EH (cell line): ENCODE results near the gene C12orf60.
A peak's percentile ranks its signal among the peaks of the same experiment; 100 is the strongest.
"Not testable (repeated sequence)": the region's sequence is repeated elsewhere in the genome, so short reads cannot be mapped to it uniquely, and the experiment has no call there.

ENCODE experiments used
- DNase-seq: peaks from one replicate; pipeline ENCODE4 v3.0.0-alpha.2; 2015; ENCODE audit warnings: low read depth

The C12orf60 gene

DNA sequence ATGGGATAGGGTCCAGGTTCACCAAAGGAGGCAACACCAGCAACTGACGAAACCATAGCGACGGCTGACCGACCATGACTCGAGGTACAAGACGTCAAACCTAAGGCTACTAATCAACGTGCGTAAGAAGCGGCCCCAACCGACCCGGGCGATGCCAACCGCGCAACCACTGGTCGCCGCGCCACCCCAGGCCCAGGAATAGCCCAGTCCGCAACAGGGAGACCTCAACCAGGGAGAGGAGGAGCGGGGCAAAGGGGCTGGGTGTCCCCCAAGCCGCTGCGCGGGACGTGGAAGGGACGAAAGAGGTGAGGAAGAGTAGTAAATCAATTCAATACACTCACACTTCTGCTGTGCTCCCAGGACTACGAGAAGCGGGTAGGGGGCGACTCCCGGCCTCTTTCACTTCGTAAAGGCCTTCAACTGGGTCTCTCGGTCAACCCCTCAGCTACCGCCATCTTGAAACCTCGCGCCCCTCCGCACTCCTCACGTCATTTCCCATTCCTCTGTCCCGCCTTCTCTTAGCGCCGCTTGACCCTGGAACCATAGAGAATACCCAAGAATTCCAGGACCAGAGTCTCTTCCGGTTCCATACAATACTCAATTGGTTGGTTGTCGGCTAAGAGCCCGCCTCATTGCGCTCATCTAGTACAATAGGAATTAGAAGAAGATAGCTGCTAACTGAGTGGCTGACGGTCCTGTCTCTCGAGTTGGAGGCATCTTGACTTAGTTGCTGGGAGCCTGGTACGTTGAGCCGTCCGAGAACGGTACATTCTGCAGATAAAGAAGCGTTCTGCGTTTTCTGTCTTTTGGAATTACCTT, at the start of gene C12orf60, which contains the start of gene WBP11:
C12orf60 (plus strand) TSS at position 660 of the 819 bp plus-strand sequence. CDS start 19,266 bp downstream, outside the sequence.
WBP11 (minus strand) TSS at position 468 of the 819 bp plus-strand sequence. CDS start 2,095 bp downstream, outside the sequence.
- DNase-seq, result peak; percentile 100

DNA sequence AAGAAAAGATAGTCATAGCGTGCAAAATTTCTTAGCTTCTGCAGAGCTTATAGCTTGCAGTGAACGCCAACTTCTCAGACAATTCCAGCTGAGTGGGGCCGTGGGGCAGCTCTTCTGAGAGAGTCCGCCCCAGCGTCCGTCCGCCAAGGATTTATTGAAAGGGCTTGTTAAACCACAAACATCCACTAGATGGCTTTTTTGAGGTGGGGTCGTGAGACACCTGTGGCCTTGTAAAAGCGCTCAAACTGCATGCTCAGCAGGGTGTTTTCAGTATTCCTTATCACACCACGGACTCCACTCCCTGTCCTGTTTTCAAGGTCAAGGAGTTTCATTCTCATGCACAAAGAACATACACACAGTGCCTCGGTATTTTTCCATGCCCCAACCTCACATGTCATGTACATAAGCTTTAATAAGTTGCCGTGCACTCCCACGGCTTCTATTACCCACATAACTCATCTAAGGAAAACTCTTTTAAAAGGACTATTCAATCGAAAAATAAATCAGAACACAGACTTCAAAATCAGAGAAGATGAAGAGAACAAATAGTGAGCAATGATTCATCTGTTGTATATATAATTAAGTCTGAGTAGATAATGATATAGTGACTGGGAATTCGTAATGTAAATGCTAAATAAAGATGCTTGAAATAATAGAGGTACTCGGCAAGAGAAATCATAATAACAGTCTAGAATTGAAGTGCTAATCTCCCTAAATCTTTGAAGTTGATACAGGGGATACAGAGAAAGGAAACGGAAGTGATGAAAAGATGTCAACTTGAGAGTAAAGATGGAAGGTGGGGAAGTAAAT, 46.9 kb upstream of the C12orf60 start:
- DNase-seq, result peak; percentile 12

GRCh38 chr12:14759711-14760280, 43.7 kb upstream of the C12orf60 start:
- DNase-seq, result not testable (repeated sequence)

DNA sequence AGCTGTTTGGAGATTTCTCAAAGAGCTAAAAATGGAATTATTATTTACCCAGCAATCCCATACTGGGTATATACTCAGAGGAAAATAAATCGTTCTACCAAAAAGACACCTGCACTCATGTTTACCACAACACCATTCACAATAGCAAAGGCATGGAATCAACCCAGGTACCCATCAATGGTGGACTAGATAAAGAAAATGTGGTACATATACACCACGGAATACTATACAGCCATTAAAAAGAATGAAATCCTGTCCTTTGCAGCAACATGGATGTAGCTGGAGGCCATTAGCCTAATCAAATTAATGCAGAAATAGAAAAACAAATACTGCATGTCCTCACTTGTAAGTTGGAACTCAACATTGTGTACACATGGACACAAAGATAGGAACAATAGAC, 38.1 kb upstream of the C12orf60 start:
- no peak for DNase-seq

GRCh38 chr12:14766020-14766419, 37.5 kb upstream of the C12orf60 start:
- not testable (repeated sequence) for DNase-seq

GRCh38 chr12:14766649-14767215, 36.7 kb upstream of the C12orf60 start:
- no peak for DNase-seq

GRCh38 chr12:14767617-14768016, 35.9 kb upstream of the C12orf60 start:
- DNase-seq, result no peak

DNA sequence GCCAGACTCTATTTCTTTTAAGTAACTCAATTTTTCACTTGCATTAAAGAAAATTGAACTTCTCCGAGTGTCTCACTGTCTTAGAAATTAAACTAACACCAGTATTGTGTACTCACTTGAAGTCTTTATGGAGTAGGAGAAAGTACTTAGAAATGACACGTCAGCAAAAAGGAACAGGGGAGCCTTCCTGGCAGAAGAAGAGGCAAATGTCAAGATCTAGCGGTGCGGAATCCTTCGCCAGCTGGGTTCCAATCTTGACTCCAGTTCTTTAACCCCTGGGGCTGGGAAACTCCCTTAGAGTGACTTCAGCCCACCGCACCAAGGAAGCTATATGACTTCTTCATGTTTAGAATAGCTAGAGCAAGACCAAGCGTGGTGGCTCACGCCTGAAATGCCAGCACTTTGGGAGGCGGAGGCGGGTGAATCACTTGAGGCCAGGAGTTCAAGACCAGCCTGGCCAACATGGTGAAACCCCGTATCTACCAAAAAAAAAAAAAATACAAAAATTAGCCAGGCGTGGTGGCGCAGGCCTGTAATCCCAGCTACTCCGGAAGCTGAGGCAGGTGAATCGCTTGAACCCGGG, 34.6 kb upstream of the C12orf60 start:
- peak; percentile 26 for DNase-seq

DNA sequence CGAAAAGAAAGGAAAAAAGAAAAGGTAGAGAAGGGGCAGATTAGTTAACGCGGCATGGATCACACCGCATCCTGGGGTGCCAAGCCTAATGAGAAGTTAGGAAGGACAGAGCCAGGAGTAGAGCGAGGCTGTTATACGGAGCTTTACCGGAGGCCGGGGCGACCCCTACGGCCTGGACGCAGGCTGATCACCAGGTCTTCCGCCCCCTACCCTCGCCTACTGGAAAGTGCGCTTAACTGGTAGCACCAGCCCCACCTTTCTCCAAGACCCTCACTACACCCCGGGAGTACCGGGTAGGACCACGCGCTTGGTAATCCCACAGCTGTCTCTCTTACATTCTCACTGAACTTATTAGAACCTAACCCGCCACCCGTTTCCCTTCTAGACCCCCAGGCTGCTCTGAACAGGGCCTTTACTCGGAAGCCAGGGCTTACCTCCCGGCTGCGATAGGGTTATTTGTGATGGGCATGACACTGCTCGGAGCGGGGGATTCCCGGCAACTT, 34.0 kb upstream of the C12orf60 start:
- DNase-seq, result peak; percentile 20

GRCh38 chr12:14769969-14770495, 33.4 kb upstream of the C12orf60 start:
- peak; percentile 74 for DNase-seq

GRCh38 chr12:14770496-14771461, 32.7 kb upstream of the C12orf60 start:
- DNase-seq, result peak; percentile 93

DNA sequence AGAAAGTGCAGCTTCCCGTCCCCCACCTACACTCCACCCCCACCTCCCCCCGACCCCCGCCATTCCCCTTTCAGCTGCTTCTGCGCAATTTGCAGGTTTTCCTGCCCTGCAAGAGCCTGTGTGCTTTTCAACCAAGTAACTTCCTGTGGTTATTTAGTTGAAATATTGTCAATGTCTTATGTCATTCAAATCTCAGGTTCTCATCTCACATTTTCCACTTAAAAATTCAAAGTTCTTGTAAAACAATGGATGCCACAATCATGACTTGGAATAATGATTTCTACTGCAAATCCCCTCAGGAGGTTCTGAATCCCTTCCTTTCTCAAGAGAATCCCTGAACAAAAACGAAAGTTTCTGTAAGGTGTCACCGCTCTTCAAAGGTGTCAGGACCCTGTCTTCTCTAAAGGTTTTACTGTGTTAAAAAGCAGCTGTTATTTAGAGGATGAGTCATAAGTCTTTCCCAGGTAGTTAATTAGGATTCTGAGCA, 31.8 kb upstream of the C12orf60 start:
- DNase-seq, result no peak

- no peak for DNase-seq
Observed at GRCh38 chr12:14772946-14773345, 30.5 kb upstream of the C12orf60 start.

DNA sequence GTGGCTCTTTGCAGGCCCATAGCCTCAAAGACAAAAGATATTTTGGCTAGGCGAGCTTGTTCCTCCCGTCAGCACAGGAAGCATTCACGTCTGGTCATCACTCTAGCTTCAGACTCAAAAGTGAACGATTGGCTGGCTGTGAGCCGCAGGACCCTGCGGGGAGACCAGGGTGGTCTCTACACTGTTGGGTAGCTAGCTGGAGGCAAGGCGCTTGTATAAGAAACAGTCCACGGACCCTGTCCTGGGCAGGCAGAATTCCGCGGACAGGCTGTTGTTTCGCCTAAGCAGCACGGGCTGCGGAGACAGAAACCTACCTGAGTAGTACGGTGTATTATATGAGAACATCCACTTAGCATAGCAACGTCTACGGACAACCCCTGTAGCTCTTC, 29.8 kb upstream of the C12orf60 start:
- DNase-seq, result no peak

DNA sequence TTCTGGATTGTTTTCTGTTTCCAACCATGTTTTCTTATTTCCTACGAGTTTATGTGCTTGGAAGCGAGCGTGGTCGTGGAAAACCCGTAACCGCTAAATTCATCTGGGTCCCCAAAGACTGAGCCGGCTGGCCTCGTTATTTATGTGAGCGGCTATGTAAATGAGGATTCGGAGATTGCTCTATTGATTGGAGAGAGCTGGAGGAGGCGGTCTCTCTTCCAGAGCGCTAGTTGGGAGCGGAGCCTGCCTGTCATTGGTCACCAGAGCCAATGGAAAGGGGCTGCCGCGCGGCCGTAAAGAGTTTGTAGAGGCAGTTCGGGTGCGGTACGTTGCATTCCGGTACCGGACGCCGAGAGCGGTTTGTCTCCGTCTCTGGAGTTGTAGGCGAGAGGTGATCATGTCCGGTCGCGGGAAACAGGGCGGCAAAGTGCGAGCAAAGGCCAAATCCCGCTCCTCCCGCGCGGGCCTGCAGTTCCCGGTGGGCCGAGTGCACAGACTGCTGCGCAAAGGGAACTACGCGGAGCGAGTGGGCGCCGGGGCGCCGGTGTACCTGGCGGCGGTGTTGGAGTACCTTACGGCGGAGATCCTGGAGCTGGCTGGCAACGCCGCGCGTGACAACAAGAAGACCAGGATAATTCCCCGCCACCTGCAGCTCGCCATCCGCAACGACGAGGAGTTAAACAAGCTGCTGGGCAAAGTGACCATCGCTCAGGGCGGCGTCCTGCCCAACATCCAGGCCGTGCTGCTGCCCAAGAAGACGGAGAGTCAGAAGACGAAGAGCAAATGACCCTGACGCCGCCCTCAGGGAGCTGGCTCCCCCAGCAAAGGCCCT, 29.2 kb upstream of the C12orf60 start:
- peak; percentile 96 for DNase-seq

DNA sequence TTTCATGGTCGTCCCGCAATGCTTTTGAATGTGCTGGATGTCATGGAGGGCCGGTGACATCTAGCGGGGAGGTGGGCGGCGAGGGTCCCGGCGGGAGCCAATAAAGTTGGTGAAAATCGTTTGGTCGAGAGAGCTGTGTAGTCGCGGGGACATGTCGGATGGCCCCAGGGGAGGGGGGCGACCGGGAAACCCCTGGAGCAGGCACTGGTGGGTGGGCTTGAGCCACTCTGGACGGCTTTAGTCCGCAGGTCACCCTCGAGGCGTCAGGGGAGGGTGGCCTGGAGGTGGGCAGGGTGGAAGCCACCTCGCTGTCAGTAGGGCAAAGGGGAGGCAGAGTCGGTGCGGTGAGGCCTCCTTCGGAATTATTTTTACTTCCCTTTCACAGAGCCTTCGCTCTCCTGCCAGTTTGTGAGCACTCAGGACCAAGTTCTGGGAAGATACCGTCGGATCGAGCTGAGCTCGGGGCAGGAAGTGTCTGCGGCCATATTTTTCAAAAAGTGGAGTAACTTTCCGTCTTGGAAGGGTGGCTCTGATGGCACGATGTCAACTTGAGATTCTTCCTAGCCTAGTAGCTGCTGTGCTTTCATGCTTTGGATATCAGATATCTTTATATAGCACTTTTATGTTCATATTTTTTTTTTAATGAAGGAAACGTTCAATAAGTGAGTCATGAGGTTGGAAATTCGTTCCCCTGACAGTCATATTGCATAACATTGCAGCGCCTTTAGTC, 28.4 kb upstream of the C12orf60 start:
- peak; percentile 87 for DNase-seq

GRCh38 chr12:14775636-14775980, 27.9 kb upstream of the C12orf60 start:
- no peak for DNase-seq

- DNase-seq, result peak; percentile 28
Observed at GRCh38 chr12:14776236-14776961, 27.1 kb upstream of the C12orf60 start.
